HG02759 (cell line): Measurements from ENCODE around the gene RBKS.
"Not testable (repeated sequence)": the region's sequence is repeated elsewhere in the genome, so short reads cannot be mapped to it uniquely, and the experiment has no call there.

ENCODE experiments used
- ATAC-seq: cut with Tn5 transposase; IDR thresholded peaks from one replicate; pipeline ENCODE4 v1.9.1; 2021; ENCODE audit warnings: mild to moderate bottlenecking, moderate library complexity; ENCODE audit not compliant: unreplicated experiment

Gene RBKS

DNA sequence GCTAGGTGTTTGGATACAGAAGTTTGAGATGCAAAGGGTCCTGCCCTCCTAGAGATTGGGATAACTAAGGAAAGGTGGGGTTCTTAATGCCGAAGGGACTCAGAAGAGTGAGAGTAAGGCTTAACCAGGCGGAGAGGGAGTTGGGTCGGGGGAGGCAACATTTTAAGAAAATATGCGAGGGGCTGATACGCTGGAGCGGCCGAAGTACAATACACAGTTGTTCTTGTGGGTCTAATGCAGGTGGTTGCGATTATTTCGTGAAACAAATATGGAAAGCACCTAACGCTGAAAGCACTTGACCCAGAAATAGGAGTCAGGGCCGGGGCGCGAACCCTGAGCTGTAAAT is 119.0 kb downstream of the RBKS start:
- peak; percentile 27 for ATAC-seq

GRCh38 chr2:27766287-27766661 is 123.9 kb downstream of the RBKS start:
- no peak for ATAC-seq

DNA sequence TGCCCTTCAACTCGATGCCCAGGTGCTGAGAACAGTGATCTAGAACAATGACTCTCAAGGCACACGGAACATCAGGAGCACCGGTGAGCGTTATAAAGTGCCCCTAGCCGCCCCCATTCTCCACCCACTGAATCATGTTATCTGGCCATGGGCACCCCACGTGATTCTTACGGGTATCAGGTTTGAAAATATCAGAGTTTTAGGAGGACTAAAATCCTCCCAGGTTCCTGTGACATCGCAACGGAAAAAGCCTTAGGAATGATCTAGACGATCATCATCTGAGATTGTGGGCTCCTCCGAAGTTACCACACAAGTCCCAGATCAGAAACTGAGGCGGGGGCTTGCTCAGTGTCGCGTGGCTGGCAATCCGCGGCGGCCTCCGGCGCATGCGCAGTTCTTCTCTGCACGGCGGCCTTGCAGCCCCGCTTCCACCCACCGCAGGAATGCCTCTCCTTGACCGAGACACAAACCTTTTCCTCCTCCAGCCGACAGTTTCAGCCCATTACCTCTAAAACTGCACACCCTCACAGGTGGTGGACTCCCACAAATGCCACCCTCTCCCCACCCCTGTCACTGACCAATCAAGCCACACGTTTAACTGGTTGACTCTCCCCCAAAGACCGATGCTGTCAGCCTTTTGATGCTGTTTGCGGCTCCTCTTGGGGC is 124.4 kb downstream of the RBKS start:
- ATAC-seq = no peak

DNA sequence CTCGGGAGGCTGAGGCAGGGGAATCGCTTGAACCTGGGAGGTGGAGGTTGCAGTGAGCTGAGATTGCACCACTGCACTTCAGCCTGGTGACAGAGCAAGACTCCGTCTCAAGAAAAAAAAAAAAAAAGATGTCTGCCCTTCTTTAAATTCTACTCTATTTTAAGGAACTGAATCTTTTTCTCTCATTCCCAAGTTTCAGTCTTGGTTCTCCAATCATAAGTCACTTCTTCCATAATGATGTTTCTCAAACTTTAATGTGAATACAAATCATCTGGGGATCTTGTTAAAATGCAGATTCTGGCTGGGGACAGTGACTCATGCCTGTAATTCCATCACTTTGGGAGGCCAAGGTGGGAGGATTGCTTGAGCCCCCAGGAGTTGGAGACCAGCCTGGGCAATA is 125.7 kb downstream of the RBKS start:
- ATAC-seq = not testable (repeated sequence)

DNA sequence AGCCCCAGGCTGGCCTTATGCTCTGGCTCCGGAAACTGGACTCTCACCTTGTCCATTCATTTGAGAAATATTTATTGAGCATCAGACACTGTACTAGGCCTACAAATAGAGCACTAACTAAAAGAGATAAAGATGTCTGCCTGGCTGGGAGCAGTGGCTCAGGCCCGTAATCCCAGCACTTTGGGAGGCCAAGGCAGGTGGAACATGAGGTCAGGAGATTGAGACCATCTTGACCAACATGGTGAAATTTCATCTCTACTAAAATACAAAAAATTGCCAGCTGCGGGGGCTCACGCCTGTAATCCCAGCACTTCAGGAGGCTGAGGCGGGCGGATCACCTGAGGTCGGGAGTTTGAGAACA is 126.3 kb downstream of the RBKS start:
- no peak for ATAC-seq

DNA sequence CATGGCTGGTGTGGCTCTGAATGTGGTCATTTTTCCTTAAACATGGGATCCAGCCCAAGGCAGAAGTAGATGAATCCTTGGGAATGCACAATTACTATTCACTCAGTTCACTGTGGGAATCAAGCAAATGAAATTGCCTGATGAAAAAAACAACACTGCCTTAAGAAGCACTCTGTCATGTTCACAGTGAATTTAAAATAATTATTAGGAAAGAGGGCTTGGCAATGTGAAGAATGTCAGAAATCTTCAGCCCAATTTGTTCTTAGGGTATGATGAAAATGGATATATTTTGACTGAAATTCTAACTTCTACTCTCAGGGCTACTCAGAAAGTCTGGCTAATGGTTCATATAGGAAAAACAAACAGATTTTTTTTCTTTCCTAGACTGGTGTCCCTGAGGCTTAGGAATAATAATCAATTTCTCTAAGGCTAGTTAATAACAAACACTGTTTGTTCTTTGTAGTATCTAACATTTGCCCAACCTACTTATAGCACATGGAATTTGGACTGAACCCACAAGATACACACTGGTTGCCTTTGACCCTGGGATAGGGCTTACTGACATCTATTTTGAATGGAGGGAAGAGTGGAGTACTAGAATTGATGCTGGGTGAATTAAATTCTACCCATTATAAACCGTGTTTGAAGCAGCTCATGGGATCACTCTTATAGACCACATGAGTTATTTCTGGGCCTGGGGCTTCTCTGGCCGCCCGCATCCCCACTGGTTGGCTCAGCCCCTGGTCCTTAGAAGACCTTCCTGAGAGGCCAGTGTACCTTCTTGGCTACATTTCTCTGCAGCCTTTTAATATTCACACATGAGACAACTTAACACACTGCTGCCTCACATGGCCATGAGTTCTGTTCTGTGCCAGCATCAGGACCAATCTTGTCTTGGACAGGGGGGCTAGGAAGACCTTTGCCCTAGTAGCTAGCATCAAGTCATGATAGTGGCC is 127.0 kb downstream of the RBKS start:
- ATAC-seq = no peak

DNA sequence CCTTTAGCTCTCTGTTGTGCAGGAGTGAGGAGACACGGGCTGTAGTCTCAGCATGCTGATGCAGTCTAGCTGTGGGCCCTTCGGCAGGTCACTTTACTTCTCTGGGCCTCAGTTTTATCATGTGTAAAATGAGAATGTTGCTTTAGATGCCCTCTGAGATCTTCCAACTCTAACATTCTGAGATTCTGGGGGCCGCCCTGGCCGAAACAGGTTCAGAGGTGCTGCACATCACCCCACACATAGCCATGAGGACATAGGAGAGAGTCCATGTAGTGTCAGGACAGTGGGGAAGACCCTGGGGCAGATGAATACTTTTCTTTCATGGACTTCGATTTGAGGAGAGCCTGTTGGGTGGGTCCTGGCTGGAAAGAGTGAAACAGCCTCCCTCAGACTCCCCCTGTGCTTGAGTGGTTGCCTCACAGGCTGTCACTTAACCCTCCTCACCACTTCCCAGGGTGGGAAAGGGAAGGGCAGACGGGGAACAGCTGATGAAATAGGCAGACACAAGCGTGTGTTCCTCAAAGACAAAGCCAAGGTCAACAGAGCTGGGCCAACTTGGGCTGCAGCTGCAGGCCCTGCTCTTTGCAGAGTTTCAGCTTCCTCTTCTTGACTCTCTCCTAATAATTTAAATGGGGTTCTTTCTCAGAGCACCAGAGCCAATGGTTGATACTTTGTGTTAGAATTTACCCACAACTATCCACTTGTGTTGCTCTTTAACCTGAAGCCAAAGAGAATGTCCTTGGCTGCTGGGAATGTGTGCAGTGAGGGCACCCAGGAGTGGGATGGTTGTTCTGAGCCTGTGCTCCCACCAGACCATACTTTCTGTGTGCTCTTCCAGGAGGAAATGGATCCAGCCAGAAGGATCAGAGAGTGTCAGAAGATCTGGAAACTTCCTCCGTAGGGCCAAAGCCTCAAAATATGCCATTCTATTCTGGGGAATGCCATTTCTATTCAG is 133.4 kb downstream of the RBKS start:
- ATAC-seq = no peak

- no peak for ATAC-seq
Measured at GRCh38 chr2:27756091-27756490, 134.1 kb downstream of the RBKS start.

GRCh38 chr2:27754831-27755230 is 135.4 kb downstream of the RBKS start:
- ATAC-seq = no peak

DNA sequence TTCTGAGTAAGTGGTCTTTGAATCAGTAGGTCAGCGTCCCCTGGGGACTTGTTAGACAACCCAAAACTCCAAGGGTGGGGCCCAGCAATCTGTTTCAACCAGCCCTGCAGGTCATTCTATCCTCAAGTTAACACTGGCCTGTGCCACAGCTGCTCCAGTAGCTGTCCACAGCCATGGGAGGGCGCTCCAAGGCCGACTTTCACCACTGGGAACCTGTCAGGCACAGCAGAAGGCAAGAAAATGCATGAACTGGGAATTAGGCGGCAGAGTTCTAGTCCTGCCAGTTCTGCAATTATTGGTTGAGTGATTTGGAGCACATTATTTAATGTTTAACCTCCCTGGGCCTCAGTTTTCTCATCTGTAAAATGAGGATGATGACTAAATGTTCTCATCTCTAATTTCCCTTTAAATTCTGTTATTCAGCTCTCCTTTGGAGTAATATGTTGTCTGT is 136.0 kb downstream of the RBKS start:
- ATAC-seq = no peak

GRCh38 chr2:27752551-27753237 is 137.5 kb downstream of the RBKS start:
- no peak for ATAC-seq

DNA sequence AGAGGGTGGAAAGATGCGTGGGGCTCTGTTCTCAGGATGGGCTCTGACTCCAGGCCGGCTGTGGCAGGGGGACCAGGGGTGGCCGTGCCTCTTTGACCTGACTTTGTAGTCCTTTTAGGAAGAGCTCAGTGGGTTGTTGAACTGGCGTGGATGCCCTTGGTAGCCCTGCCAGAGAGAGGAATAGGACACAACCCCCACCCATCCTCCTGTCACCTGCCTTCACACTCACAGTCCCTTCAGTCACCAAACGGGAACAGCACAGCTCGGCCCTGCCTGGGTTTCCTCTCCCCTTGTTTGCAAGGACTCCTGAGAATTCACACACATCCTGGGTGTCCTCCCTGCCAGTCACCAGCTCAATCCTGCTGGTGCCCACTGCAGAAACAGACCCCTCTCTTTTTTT is 138.8 kb downstream of the RBKS start:
- no peak for ATAC-seq

GRCh38 chr2:27748803-27749554 is 141.2 kb downstream of the RBKS start:
- not testable (repeated sequence) for ATAC-seq

GRCh38 chr2:27747827-27748352 is 142.3 kb downstream of the RBKS start:
- ATAC-seq = no peak

DNA sequence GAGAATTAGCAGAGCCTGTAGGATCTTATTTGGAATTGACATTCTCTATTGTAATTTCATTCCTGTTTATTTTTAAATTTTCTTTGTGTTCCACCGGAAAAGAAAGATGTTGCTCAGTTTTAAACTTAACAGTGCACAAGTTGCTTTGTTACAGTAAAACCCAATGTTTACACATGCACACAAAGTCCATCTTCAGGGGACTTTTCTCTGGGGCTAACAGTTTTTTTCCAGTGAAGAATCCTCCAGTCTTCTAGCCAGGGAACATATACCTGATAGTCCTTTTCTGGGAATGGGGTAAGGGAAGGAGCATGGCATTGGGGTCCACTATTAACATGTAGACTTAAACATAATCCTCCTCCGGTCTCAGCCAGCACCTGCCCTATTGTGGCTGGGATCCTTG is 143.9 kb downstream of the RBKS start:
- no peak for ATAC-seq

DNA sequence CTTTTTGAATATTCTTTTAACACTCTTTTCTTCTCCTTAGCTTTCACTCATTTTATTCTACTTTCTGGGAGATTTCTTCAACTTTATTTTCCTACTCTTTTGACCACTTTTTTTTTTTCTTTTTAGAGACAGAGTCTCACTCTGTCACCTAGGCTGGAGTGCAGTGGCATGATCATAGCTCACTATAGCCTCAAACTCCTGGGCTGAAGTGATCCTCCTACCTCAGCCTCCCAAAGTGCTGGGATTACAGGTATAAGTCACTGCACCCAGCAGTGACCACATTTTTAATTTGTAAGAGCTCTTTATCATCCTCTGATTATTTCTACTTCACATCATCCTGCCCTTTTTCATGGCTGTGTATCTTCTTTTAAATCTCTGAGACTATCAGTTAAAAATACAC is 144.7 kb downstream of the RBKS start:
- ATAC-seq = not testable (repeated sequence)

DNA sequence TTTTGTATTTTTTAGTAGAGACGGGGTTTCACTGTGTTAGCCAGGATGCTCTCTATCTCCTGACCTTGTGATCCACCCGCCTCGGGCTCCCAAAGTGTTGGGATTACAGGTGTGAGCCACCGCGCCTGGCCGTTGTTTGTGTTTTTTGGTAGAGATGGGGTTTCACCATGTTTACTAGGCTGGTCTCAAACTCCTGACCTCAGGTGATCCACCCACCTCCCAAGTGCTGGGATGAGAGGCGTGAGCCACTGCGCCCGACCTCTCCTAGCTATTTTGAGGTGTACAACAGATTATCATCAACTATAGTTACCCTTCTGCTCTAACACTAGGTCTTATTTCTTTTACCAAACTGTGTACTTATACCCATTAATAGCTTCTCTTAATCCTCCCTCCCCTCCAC is 147.6 kb downstream of the RBKS start:
- ATAC-seq = no peak

- ATAC-seq = no peak
Measured at GRCh38 chr2:27741673-27742072, 148.5 kb downstream of the RBKS start.

DNA sequence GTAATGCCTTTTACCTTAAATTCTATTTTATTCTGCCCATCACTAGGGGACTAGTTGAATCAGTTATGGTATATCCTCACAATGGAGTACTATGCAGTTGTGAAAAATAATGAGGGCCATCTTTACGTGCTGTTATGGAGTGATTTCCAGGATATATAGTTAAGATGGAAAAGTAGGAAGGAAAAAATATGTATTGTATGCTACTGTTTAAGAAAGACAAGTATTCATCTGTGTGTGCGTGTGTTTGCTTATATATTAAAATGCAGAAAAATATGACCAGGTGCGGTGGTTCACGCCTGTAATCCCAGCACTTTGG is 151.2 kb downstream of the RBKS start:
- ATAC-seq = no peak
